HEK293T (cell line): ENCODE data around the gene NRAS.

Experiments
- CTCF ChIA-PET: fragments of 350-600 bp; formaldehyde crosslinking; extraction: SDS; loops from one replicate; lab custom pipeline; 2021; ENCODE audit warnings: antibody characterized with exemption, inconsistent platforms; lab: Yijun Ruan, JAX
- POLR2A ChIA-PET: fragments of 350-600 bp; formaldehyde crosslinking; extraction: SDS; loops from one replicate; lab custom pipeline; 2020; ENCODE audit warnings: antibody characterized with exemption, inconsistent platforms; lab: Yijun Ruan, JAX
- DNase-seq: peaks from one replicate; pipeline ENCODE4 v3.0.0; 2012; ENCODE audit warnings: mixed read lengths; ENCODE audit errors: extremely low spot score
- ARNT ChIP-seq: fragments of 450-650 bp; IDR thresholded peaks from 2 replicates; pipeline ENCODE4 v1.6.1; 2017; ENCODE audit warnings: mild to moderate bottlenecking
- BHLHE40 ChIP-seq: fragments of 450-650 bp; IDR thresholded peaks from 2 replicates; pipeline ENCODE4 v1.6.1; 2016; ENCODE audit warnings: mild to moderate bottlenecking, moderate library complexity, borderline replicate concordance
- CTBP1 ChIP-seq: fragments of 450-650 bp; IDR thresholded peaks from 2 replicates; pipeline ENCODE4 v1.6.1; 2016; ENCODE audit warnings: borderline replicate concordance
- ELF4 ChIP-seq: fragments of 450-650 bp; IDR thresholded peaks from 2 replicates; pipeline ENCODE4 v1.6.1; 2017; ENCODE audit warnings: antibody characterized with exemption
- FOXA1 ChIP-seq: fragments of 450-650 bp; IDR thresholded peaks from 2 replicates; pipeline ENCODE4 v1.6.1; 2016; ENCODE audit warnings: mild to moderate bottlenecking
- FOXK2 ChIP-seq: fragments of 450-650 bp; IDR thresholded peaks from 2 replicates; pipeline ENCODE4 v1.6.1; 2016; ENCODE audit warnings: mild to moderate bottlenecking
- FOXM1 ChIP-seq: fragments of 450-650 bp; IDR thresholded peaks from 2 replicates; pipeline ENCODE4 v1.6.1; 2017; ENCODE audit warnings: mild to moderate bottlenecking, borderline replicate concordance
- HDGF ChIP-seq: fragments of 450-650 bp; IDR thresholded peaks from 2 replicates; pipeline ENCODE4 v1.6.1; 2017; ENCODE audit warnings: antibody characterized with exemption, borderline replicate concordance
- L3MBTL2 ChIP-seq: fragments of 450-650 bp; conservative IDR thresholded peaks from 2 replicates; pipeline ENCODE4 v1.6.1; 2016; ENCODE audit warnings: mild to moderate bottlenecking
- LEF1 ChIP-seq: fragments of 450-650 bp; IDR thresholded peaks from 2 replicates; pipeline ENCODE4 v1.6.1; 2017; ENCODE audit warnings: mild to moderate bottlenecking, borderline replicate concordance
- NFRKB ChIP-seq: fragments of 450-650 bp; IDR thresholded peaks from 2 replicates; pipeline ENCODE4 v1.6.1; 2016; ENCODE audit warnings: mild to moderate bottlenecking, moderate library complexity
- SP1 ChIP-seq: fragments of 450-650 bp; IDR thresholded peaks from 2 replicates; pipeline ENCODE4 v1.6.1; 2017
- SUZ12 ChIP-seq: fragments of 450-650 bp; IDR thresholded peaks from 2 replicates; pipeline ENCODE4 v1.6.1; 2016; ENCODE audit warnings: mild to moderate bottlenecking
- TARDBP ChIP-seq: fragments of 450-650 bp; IDR thresholded peaks from 2 replicates; pipeline ENCODE4 v1.6.1; 2016
- ZNF384 ChIP-seq: fragments of 450-650 bp; IDR thresholded peaks from 2 replicates; pipeline ENCODE4 v1.6.1; 2016
- TF ChIP-seq, protein P1 (sequence below): fragments of 450-650 bp; IDR thresholded peaks from 2 replicates; pipeline ENCODE4 v1.6.1; 2016

NRAS gene

DNA sequence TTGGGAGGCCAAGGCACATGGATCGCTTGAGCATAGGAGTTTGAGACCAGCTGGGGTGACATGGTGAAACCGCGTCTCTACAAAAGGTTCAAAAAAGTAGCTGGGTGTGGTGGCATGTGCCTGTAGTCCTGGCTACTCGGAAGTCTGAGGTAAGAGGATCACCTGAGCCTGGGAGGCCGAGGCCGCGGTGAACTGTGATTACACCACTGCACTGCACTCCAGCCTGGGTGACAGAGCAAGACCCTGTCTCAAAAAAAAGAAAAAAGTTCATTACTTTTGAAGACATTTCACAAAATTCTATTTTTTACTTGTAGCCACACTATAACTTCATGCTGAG lies 44.7 kb downstream of the NRAS start:
- TF ChIP-seq TARDBP (no peak), CTBP1 (no peak), NFRKB (no peak), LEF1 (no peak), SP1 (no peak), FOXK2 (no peak), BHLHE40 (no peak), ZNF384 (no peak), ARNT (no peak), HDGF (no peak), L3MBTL2 (no peak), ELF4 (no peak), FOXA1 (no peak), SUZ12 (no peak), FOXM1 (no peak)
- TF ChIP-seq, protein P1, sequence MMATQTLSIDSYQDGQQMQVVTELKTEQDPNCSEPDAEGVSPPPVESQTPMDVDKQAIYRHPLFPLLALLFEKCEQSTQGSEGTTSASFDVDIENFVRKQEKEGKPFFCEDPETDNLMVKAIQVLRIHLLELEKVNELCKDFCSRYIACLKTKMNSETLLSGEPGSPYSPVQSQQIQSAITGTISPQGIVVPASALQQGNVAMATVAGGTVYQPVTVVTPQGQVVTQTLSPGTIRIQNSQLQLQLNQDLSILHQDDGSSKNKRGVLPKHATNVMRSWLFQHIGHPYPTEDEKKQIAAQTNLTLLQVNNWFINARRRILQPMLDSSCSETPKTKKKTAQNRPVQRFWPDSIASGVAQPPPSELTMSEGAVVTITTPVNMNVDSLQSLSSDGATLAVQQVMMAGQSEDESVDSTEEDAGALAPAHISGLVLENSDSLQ, result no peak
- POLR2A ChIA-PET, result no interaction called here
- DNase-seq, result no peak
- CTCF ChIA-PET, result interaction anchor here (0.6 to 0.7 kb wide), 2 partner anchors 11 to 49 kb away, joined by 3 to 4 read pairs; no protein-coding TSS in a partner anchor

DNA sequence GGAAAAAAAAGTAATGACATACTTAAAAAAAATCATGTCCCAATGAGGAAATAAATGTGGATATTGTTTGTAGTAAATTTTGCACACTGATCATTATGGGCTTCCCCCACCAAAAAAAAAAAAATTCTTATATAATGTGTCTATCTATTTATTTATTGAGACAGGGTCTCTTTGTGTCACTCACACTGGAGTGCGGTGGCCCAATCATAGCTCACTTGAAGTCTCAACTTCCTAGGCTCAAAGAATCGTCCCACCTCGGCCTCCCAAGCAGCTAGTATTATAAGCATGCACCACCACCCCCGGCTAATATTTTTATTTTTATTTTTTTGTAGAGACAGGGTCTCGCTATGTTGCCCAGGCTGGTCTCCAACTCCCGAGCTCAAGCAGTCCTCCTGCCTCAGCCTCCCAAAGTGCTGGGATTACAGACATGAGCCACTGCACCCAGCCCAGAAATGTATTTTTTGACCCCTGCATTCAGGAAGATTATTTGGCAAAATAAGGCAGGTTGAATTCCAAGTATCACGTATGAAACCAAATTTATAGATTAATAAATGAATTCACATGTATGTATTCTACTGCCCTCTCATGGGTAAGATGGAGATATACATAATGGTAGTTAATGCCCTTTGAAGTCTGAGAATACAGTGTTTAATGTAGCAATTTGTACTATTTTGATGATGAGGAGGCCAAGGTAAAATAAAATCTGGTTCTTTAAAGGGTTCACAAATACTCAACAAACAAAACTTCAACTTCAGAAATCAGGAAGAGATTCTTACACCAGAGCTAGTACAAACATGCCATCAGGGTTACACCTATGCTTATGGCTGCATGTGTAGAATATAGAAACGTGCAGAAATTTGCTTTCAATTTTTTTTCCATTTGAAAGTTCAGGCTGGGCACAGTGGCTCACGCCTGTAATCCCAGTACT lies 45.3 kb downstream of the NRAS start:
- ChIA-PET CTCF (interaction anchor here (0.5 to 0.7 kb wide), 4 partner anchors 11 to 77 kb away, joined by 3 to 4 read pairs (median 4); no protein-coding TSS in a partner anchor), POLR2A (interaction anchor here (1.9 kb wide), 1 partner anchor 11 kb away, joined by 13 read pairs; no protein-coding TSS in a partner anchor)
- no peak for TF ChIP-seq SP1
- TF ChIP-seq CTBP1, result no peak
- TF ChIP-seq SUZ12, result no peak
- no peak for TF ChIP-seq FOXM1
- no peak for TF ChIP-seq FOXA1
- TF ChIP-seq ELF4, result no peak
- no peak for TF ChIP-seq FOXK2
- no peak for TF ChIP-seq ZNF384
- no peak for TF ChIP-seq BHLHE40
- TF ChIP-seq, protein P1, result no peak
- TF ChIP-seq NFRKB, result no peak
- TF ChIP-seq L3MBTL2, result no peak
- TF ChIP-seq LEF1, result no peak
- DNase-seq, result no peak

DNA sequence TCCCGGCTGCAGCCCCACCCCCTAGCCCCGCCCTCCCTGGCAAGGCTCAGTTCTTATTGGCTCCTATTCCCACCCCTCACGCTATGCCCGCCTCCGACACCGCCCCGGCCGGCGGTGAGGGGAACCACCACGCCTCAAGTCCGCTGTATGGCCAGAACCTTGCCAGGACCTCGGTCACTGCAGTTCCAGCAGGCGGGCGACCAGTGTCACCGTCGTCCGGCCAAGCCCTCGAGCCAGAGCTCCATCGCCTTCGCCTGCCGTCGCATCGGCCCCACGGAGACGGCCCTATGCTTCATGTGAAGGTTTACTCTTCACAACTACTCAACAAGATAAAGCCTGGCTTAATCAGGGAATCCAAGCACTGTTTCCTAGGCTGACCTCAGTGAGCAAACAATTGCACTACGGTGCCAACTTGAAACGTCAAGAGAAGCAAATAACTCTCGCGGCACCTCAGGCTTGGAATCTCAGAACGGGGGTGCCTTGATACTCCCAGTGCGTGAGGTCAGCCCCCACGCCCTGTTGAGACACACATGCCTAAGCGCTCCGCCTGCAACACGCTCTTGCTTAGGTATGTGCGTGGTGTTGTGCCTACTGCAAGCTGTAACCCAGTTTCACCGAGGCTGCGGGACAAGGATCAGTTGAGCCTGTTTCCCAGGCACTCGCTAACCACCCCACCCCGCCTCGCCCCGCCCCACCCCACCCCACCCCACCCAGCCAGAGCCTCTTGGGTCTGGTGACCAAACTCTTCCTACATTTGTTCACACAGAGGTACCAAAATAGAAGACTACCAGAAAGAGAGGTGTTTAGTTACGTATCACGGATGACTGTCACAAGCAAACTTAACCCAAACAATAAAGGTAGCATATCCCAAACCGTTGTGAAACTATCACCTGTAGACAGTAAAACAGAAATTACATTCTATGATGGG lies 46.2 kb downstream of the NRAS start:
- TF ChIP-seq SP1 (no peak), NFRKB (no peak), L3MBTL2 (peak; percentile 89)
- TF ChIP-seq, protein P1, result peak; percentile 97
- ChIA-PET CTCF (interaction anchor here (0.5 kb wide), 1 partner anchor 67 kb away, joined by 3 read pairs; no protein-coding TSS in a partner anchor), POLR2A (interaction anchor here (1.0 to 1.9 kb wide), 7 partner anchors 10 to 160 kb away, joined by 3 to 13 read pairs (median 4); partner anchors contain the start of genes AMPD1, CSDE1 and TRIM33)
- peak; percentile 99 for DNase-seq

DNA sequence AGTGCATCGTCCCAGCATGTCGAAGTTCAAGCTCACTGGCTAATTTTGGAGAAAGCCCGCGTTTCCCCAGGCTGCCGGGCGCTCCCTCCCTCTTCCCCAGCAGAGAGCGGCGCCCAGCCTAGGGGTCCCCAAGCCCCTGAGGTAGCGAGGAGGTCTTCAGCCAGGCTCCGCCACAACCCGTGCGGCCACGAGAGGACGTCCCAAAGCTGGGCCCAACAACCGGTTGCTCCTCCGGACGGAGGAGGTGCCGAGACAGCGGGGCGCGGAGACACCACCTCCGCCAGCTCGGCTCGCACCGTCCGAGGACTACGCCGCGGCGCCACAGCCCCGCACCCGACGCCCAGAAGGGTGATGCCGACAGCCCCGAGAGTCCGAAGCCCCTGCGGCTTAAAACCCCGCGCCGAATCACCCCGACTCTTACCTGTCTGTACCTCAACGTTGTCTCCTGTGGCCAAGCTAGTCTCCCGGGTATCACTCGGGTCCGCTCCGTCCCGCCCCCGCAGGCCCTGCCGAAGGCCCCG lies 46.9 kb downstream of the NRAS start, which contains the start of gene DENND2C:
TSS of gene DENND2C (minus strand) at position 488 of the 521 bp plus-strand sequence. CDS start 44,065 bp downstream, outside the sequence.
- CTCF ChIA-PET, result no interaction called here
- POLR2A ChIA-PET, result interaction anchor here (1.0 to 2.0 kb wide), 8 partner anchors 10 to 159 kb away, joined by 3 to 13 read pairs (median 4); partner anchors contain the start of genes AMPD1, CSDE1 and TRIM33
- DNase-seq, result peak; percentile 79
- TF ChIP-seq NFRKB, result no peak
- no peak for TF ChIP-seq BHLHE40
- TF ChIP-seq FOXM1, result no peak
- no peak; the same call in 1 of the 2 replicates for TF ChIP-seq L3MBTL2
- no peak for TF ChIP-seq TARDBP
- TF ChIP-seq CTBP1, result no peak
- TF ChIP-seq SUZ12, result no peak
- no peak for TF ChIP-seq SP1
- TF ChIP-seq, protein P1, result no peak
- TF ChIP-seq FOXK2, result no peak
- no peak for TF ChIP-seq ZNF384
- no peak for TF ChIP-seq FOXA1
- TF ChIP-seq HDGF, result no peak
- no peak for TF ChIP-seq ELF4
- no peak for TF ChIP-seq ARNT
- no peak for TF ChIP-seq LEF1
